Stimulated activated CD8-positive, alpha-beta memory T cell treated with anti-CD3 and anti-CD28 coated beads, Interleukin-2, amount 100 ng/mL, for 1 hour (primary cell): ENCODE measurements around the gene SERPING1.

Experiments used
- DNase-seq, 2 donors: peaks; one replicate each; pipeline ENCODE4 v3.0.0-alpha.2; 2020; ENCODE audit warnings: low read depth in 2 of 2

Gene SERPING1

DNA sequence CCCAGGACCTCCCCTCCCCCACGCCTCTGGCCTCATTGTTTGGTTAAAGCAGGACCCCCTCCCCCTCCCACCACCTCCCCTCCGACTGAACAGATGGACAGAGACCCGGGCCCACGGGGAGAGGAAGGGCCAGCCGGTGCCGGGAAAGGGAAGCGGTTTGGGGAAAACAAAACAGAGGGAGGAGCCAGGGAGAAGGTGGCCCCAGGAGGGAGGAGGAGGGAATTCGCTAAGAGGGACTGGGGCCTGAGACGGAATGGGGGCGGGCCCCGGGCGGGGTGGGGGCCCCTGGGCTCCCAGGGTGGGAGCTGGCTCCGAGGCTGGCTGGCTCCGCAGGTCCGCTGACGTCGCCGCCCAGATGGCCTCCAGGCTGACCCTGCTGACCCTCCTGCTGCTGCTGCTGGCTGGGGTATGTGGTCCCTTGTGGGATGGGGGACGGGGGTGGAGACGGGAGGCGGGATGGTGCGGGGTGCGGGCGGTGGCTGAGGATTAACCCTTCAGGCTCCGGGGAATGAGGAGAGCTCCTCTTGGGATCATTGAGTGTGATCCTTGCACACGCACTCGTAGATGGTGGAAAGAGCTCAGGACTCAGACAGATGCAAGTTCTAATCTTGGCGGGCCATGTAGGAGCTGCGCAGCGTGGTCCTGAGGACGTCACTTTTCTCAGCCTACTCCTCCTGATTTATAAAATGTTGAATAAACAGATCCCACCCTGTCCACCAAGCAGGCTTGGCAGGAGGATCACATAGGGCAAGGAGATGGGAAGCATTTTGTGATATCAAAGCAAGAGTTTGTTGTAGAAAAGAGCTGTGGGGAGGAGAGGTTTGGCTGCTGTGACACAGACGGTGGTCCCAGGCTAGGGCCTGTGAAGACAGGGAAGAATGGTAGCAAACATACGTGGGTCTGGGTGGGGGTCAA, 688 bp downstream of the SERPING1 start:
- no peak for DNase-seq

DNA sequence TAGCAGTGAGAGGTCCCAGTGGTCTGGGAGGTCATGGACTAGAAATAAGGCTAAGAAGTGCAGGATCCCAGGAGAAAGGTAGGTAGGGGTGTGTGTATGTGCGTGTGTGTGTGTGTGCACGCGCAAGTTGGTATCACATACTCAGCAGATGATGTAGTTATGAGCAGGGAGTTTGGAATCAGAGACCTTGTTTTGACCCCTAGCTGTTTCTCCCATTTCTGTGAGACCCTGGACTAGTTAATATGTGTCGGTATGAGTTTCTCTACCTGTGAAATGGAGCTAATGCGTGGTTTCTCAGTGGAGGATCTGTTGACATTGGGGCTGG, 1.3 kb downstream of the SERPING1 start:
- no peak for DNase-seq

DNA sequence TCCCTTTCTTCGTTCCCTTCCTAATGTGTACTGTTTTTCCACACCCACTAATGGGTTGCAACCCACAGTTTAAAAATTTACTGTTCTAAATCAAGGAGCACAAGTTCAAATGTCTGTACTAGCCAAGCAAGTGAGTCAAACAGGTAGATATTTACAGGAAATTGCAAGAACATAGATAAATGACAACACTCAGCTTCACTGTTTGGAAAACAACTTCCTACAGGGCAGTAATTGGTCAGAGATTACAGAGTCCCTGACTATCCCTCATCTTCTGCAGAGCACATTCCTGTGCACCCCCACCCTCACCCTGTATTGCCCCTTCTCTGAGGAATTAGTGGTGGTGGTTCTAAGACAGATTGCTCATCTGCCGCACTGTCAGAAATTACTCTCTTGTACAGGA, 1.9 kb downstream of the SERPING1 start:
- no peak for DNase-seq

DNA sequence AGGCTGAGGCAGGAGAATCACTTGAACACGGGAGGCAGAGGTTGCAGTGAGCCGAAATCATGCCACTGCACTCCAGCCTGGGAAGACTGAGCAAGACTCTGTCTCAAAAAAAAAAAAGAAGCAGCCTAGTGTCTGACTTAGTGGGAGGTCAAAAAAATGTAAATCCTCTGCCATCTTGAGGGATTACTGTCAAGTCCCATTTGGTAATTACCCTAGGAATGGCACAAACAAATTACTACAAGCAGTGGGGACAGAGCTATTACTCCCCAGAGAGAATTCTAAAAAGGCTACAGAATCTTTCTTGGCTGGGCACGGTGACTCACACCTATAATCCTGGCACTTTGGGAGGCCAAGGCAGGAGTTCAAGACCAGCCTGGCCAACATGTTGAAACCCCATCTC, 3.8 kb downstream of the SERPING1 start:
- DNase-seq: no peak

DNA sequence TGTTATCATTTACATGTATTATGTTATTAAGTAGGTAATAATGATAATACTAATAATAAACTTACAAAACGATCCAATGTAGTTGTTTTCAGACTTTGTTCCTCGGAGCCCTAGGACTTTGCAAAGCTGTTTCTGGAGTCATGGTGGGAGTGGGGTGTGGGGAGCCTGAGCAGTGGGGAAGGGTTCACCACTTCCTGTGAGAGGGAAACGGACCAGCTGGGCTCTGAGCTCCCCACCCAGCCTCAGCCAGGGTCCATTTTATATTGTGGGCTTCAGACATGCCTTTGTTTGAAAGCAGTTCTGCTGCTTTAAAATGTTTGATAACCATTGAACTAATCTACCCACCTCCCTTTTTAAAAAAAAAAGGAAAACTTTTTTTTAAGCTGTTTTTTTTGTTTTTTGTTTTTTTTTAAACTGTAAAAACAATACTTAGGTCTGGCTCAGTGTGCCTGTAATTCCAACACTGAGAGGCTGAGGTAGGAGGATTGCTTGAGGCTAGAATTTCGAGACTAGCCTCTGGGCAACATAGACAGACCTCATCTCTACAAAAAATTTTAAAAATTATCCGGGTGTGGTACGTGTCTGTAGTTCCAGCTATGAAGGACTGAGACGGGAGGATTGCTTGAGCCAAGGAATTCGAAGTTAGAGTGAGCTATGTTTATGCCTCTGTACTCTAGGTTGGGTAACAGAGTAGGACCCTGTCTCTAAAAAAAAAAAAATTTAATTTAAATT, 7.0 kb downstream of the SERPING1 start:
- DNase-seq: no peak

DNA sequence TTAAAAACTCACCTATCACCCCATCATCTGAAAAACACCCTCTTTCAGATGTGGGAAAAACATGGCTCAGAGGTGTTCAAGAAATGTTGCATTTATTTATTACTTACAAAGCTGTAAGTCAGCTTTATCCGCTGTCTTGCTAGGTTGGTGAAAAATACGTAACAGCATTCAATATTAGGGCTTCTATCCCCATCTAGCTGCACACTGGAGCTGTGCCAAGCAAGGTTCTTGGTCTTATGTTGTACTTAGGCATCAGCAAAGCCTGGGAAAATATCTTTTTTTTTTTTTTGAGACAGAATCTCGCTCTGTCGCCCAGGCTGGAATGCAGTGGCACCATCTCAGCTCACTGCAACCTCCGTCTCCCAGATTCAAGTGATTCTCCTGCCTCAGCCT, 7.5 kb downstream of the SERPING1 start:
- no peak for DNase-seq

DNA sequence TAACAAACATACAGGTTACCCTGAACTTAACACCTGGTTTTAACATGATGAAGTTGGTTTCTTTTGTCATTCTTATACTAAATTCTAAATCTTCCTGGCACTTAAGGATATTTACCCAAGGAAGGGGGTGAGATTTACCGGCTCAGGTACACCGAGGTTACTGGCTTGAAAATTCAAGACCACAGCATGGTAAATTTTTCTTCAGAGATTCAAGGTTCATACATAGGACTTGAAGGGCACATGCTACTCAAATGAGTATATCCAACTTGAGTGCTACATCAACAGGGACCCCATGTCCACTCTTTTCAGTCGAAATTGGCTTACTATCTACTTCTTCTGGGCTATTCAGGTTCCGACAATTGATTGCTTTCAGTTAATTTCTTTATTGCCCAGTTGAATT, 12.7 kb downstream of the SERPING1 start:
- no peak for DNase-seq

DNA sequence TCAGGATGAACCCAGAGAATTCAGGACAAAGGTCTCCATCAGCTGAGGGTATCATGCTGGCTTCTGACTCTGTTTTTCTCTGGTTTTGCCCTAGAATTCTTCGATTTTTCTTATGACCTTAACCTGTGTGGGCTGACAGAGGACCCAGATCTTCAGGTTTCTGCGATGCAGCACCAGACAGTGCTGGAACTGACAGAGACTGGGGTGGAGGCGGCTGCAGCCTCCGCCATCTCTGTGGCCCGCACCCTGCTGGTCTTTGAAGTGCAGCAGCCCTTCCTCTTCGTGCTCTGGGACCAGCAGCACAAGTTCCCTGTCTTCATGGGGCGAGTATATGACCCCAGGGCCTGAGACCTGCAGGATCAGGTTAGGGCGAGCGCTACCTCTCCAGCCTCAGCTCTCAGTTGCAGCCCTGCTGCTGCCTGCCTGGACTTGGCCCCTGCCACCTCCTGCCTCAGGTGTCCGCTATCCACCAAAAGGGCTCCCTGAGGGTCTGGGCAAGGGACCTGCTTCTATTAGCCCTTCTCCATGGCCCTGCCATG, 16.8 kb downstream of the SERPING1 start:
- no peak for DNase-seq

DNA sequence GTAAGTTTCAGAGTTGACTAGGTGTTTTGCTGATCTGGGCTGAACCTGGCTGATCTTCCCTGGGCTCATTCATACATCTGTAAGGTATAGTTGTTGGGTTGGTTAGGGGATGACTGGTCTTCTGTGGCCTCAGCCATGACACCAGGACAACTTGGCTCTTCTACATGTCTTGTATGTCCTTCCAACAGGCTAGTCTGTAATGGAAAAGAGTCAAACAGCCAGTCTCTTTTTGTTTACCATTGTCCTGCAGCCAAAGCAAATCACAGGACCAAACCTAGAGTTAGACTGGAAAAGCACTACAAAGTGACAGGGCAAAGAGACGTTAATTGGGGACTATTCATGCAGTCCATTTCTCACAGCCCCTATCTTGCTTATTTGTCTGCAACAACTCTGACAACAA, 17.8 kb downstream of the SERPING1 start:
- DNase-seq: no peak

DNA sequence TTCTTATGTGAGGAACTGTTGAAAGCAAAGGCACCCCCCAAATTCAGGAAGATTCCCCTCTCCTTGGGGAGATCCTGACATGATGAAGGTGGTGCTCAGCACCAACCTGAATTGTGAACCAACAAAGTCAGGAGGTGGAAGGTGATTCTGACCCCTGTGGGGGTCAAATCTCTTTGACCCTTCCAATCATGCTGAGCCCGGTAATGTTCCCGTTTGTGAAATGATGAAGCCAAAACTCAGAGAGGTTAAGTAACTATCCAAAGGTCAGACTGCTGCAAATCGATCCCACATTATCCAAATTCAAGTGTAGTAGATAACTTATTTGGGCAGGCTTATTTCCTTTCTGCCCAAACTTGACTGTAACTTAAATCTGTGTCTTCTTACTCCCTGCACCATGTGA, 19.1 kb downstream of the SERPING1 start:
- DNase-seq: no peak

DNA sequence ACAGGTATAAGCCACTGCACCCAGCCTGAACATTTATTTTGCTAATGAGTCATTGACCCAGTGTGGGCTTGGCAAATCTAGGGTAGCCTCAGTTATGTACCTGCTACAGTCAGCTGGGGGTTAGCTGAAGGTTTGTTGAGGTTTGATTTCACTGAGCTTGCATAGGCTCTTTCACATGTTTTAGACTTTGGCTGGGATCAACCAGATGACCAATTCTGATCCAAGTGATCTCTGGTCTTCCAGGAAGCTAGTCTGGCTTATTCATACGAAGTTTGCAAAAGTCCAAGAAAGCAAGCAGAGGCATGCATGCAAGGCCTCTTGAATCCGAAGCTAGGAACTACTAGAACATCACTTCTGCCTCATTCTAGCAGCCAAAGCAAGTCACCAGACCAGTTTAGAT, 21.0 kb downstream of the SERPING1 start:
- DNase-seq: no peak

DNA sequence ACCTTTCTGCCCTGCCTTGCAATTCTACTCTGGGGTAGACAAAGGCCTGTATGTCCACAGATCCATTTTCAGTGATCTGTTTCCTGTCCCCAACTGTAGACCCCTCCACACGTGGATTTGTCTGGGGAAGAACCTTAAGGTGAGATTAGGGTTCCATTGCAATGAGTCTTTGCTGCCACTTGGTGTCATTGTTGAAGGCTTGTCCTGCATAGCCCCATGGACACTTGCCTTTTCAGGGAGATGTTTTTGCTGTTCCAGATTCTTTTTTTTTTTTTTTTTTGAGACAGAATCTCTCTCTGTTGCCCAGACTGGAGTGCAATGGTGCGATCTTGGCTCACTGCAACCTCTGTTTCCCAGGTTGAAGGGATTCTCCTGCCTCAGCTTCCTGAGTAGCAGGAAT, 21.8 kb downstream of the SERPING1 start:
- DNase-seq: no peak

DNA sequence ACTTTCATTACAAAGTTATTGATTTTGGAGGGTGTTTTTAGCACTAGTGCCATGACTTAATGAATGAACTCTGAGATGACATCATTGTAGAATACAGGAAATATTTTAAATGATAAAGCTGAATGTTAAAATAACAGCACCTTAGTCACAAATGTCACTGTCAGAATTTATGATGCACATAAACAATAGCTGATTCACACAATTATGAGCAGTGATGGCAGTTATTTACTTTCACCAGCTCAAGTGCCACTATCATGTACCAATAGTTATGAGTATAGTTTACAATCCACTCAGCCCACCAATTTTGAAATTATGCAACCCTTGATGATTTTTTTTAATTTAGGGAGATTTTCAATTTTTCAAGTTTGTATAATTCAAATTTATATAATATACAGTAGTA, 23.0 kb downstream of the SERPING1 start:
- no peak for DNase-seq

DNA sequence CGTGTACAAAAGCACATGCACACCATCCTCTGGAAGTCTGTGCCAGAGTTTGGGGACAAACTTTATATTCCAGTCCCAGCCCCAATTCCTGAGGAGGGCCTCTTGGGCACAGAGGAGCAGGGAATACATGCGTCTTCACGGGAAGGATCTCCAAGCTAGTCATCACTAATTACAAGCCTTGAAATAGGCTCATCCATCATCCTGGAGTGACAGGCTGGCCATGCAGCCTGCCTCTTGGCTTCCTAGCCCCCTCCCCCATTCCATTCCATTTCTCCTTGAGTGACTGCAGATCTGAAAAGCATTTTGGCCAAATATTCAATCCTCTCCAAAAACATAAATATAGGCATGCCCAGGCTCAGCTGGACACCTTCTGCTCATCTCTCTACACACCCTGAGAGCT, 24.8 kb downstream of the SERPING1 start:
- no peak for DNase-seq

DNA sequence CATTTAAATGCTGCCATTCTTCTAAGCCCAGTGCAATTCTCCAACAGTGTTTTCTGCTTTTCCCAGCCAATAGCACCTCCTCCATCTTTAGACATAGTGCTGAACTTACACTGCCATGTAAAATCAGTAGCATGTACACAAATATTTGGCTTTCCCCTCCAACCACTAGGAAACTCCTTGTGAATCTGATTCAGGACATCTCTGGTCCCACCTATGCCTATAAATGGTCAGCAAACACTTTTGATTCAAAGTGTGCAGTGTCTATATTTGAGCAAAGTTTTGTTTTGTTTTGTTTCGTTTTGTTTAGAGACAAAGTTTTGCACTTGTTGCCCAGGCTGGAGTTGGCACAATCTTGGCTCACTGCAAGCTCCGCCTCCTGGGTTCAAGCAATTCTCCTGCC, 27.4 kb downstream of the SERPING1 start:
- no peak for DNase-seq

DNA sequence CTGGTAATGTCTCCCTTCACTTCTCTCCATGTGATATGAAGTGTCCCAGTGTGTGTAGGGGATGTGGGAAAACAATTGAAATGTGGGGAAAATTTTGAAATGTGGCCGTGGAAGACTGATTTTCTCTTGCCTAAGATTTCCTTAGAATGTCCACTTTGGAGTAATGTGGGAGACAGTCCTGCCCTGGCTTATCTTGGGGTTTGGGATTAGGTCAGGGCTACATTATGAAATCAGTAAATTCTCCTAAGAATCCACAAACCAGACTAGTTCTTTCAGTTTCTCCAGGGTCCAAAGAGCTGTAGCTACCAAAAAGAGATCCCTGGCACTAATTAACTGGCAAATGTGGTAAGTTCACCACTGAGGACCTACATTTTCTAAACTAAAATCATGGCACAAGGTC, 29.4 kb downstream of the SERPING1 start:
- no peak for DNase-seq

DNA sequence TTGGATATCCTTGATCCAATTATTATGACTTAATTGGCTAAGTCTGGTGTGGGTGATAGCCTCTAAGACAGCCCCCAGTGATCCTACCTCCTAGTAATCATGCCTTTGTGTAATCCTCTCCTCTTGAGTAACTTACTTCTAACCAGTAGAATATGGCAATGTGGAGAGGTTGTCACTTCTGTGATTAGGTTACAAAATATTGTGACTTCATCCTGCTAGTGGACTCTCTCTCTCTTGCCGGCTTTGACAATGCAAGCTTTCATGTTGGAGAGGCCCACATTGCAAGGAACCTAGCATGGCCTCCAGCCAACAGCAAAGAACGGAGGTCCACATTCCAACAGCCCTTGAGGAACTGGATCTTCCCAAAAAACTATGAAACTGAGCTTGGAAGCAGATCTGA, 32.7 kb downstream of the SERPING1 start:
- DNase-seq: no peak

DNA sequence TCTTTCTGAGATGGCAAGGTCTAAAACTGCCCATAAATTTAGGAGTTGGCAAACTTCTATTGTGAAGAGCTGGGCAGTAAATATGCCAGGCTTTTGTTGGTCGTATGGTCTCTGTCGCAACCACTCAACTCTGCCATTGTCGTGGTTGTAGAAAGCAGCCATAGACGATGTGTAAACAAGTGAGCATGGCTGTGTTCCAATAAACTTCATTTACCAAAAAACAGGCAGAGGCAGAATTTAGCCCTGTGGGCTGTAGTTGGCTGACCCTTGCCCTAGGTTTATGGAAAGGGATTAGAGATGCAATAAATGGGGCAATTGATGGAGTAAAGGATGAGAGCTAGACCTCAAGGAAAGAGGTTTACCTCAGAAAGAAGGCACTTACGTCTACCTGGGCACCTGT, 34.6 kb downstream of the SERPING1 start:
- no peak for DNase-seq

DNA sequence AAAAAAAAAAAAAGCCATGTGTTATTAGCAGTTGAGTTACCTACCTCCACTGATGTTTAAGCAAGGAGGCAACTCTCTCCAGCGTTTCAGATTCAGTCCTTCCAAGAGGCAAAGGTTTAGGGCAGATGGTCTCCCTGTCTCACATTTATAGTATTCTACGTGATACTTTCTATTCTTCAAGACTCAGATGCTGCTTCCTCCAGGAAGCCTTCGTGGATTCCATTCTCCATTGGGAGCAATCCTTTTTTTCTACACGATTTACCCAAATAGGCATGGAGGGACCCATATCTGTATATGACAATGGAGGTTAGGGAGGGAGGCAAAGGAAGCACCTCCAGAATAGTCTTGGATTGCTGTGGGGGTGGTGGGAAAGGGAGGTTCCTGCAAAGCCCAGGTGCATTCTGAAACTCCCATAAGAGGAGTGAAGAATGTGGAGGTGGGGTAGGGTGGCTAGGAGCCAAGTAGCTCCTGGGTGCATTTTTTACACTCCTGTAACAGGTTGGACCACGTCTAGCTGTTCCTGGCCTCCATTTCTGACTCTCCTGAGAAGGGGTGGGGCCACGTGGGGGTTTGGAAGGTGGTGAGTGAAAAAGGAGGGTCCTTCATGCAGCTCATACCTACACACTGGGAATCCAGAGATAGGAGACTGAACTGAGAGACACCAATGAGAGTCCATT, 36.0 kb downstream of the SERPING1 start:
- DNase-seq: no peak

DNA sequence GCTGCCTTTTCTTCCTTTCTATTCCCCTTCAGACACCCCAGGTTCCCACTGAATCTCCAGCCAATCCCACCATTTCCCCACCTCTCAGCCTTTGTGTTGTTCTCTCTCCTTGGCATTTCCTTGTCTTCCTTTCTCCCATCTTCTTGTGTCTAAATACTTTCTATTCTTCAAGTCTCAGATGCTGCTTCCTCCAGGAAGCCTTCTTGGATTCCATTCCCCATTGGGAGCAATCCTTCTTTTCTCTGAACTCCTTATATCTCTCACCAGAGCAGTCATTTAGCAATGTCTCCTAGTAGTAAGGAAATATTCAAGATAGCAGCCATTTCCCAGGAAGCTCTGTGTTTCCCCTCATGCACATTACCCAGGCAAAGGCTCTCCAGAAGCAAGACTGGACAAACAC, 36.8 kb downstream of the SERPING1 start:
- no peak for DNase-seq

DNA sequence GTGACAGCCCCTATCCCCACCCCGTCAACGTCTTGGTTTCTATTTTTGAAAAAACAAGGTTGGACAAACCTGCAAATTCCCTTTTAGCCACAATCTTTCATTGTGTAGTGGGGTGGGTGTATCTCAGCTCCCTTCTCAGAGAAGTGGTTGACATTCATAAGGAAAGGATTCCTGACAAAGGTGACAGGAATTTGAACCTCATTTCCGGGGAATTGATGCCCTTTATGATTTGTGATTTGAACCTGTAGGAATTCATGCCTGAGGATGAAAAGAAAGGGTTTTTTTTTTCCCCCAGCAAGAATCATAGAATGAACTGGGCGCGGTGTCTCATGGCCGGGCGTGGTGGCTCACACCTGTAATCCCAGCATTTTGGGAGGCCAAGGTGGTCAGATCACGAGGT, 37.8 kb downstream of the SERPING1 start:
- no peak for DNase-seq

DNA sequence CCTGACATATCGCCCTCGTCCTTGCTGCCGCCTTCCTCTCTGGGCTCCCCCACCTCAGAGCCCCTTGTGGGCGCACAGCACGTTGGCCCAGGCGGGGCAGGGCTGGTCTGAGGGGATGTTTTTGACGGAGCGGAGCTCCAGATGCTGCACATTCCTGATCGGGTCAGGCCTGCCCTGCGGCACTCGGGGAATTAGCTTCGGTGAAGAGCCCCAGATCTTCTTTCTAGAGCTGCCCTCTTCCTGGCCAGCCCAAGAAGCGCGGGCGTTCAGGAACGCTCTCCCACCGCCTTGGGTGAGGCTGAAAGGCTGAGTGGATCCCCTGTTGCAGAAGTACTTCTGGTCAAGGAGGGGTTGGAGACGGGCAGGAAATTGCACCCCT, 40.1 kb downstream of the SERPING1 start:
- DNase-seq: no peak
